COR-L47 (cell line): ENCODE results near the gene SNAI3.

Experiments used
- DNase-seq: peaks from one replicate; lab custom pipeline; 2025; lab: John Stamatoyannopoulos, UW

Gene SNAI3

DNA sequence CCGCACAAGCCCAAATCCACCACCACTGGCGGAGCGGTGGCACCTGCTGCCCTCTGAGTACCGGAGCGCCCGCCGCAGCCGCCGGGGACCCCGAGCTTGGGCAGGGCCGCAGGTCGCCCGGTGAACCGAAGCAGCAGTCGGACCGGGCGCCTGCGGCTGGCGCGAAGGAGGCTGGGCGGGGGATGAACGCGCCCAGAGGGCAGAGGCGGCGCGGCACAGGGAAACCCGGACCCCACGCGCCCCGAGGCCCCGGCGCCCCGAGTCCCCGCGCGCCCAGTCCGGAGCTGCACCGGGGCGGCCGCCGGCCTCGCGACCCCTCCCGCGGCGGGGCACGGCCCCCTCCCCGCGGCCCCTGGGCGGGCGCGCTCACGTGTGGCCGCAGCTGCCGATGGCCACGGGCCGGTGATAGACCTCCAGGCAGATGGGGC, 19.5 kb upstream of the SNAI3 start:
- no peak for DNase-seq

DNA sequence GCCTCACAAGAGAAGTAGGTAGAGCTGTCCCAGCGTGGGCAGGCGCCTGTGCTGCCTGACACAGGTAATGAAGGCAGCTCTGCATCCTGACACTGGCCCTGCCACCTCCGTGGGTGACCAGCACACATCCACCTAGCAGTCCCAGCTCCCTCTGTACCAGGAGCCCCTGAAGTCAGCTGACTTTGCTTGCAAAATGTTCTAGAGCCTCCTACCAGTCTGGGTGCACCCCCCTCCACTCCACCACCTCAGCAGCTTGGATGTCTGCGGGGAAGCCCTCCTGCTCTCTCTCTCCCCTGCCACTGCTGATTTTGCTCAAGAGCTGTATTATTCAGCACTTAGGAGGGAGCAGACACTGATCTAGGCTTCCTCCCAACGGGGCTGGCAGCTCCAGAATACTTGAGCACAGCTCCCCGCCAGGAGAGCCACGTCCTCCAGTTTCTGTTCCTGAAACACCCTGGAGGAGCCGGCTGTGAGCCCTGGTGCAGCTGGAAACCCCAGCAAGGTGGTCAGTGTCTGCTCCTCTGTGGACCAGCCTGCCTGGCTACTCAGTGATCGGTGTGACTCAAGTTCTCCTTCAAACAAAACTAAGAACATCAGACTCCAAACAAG, 18.9 kb upstream of the SNAI3 start:
- DNase-seq = no peak

DNA sequence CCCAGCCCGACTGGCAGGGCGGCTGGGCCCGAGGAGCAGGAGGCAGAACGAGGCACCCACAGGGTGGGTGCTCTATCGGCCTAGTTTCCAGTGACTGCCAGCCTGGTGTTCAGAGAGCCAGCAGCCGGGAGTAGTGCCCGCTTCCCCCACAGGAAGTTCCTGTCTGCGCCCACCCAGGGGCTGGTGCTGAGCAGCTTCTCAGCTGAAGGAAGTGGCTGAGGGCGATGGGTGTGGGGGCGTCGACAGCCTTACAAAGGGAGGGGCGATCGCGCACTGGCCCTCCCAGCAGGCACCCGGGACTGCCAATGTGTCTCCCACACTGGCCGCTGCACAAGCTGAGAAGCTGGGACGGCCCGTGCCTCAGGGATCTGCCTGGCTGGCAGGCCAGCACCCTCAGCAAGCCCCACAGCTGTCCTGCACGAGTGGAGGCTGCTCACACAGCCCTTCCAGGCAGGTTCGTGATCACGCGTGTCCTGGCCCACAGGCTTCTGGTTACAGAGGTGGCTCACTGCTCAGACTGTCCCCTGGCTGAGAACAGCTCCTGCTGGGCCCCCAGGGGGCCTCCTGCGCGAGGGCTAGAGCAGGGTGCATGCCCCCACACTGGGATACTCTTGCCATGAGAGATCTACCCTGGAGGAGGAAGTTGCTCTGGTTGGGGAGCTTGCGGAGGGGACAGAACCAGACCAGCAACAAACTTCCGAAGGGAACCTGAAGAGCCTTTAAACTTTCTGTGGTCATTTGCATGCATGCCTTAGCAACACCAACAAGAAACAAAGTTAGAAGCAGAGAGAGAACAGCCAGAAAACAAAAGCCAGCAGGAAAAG, 17.4 kb upstream of the SNAI3 start:
- no peak for DNase-seq

DNA sequence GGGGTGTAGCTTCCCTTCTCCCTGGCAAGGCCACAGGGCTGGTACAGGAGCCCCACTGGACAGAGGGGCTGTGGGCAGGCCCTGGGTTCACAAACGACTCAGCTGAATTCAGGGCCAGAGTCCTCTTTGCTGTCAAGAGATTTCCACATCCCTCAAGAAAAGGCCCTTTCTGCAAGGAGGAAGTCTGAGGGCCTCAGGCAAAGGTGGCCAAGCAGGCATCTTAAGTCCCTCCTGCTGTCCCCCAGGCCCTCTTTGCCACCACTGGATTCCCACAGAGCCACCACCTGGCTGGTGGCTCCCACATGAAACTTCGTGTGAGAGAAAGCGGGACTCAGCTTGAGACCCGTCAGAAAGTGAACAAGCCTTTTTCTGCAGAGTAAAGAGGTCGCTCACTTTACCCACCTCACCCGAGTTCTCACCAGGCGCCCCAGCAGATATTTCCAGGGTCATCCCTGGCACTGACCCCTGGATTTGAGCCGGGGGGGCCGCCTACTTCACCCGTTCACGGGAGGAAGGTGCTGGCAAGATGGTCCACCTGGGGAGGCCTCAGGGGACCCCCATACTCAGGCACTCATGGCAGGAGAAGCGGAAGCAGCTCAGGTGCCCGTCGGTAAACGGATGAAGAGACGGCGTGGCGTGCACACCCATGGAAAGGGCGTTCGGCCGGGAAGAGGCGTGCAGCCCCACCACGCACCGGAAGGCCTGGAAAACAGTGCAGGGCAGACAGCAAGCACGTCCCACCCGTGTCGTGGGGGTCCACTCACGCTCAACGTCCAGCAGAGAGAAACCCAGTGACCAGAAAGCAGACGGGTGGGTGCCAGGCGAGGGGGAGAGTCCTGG, 16.3 kb upstream of the SNAI3 start:
- no peak for DNase-seq

DNA sequence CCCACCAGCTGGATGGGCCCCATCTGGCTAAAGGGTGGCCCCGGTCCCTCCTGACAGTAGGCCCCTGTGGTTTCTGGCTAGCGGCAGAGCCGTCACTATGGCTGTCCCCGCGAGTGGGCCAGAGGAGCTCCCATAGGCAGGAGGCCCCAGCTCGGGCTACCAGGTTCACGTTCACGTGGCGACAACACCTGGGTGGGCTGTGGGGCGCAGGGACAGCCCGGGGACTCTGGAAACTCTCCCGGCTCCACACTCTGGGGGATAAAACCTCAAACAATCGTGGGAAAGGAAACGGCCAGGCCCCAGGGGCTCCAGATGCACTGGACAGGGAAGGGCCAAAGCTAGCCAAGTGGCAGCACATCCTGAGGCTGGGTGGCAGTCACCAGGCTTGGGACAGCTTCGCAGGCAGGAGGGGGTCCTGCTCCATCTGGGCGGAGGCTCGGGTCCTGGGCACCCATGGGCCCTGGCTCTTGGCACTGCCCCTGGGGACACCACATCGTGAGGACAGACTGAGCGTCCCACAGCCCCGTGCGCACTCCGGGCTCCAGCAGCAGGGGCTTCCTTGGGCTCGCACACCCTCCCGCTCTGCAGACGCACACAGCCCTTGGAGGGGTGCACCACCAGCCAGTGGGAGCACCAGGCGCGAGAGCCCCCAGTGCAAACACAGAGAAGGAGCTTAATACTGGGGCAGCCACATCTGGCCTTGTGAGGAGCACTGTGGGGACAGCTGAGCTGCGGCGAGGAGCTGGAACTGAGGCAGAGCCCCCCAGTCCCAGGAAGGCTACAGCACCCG, 15.5 kb upstream of the SNAI3 start:
- DNase-seq = no peak

DNA sequence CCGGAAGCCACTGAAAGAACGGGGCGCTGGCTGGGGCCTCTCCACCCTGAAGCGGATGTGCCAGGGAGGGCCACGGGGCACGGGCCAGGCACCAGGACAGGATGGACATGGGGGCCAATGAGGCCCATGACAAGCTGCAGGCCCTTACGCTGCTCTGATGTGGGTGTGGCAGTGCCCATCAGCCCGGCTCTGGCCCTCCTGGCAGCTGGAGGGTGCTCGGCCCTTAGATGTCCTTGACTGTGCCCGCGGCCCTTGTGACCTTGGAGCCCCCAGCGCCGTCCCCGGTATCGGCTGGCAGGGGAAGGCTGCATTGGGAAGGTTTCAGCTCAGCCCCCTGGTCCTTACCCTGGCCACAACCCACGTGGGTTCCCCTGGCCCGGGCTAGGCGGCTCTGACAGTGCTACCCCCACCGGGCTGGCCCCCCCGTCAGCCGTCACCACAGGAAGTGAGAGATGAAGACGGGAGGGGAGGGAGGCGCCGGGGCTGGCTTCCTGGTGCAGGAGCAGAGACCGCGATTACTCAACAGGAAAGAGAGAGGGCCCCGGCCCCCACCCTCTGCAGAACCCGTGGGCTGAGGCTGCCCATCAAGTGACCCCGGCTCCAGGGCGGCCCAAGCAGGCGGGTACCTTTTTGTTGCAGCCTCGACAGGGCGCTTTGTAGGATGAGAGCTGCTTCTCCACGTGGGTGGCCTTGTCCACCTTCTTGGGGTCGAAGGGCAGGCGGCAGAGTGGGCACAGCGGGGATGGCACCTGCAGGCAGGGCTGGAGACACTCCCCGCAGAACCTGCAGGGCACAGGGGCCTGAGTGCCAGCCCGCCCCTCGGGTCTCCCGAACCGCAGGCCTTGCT, 14.6 kb upstream of the SNAI3 start:
- no peak for DNase-seq

DNA sequence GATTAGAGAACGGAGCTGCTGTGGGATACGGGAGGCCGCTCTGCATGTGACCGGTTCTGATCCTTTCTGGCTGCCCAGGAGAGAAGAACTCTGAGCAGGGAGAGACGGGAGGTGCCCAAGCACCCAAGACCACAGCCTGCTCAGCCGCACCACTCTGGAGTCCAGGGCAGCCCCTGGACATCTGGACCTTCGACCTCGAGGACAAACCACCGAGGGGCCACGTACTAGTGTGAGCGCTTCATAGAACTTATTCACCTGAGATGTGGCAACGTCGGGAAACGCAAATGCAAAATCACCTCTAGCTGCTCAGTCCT, 14.0 kb upstream of the SNAI3 start:
- DNase-seq = no peak

DNA sequence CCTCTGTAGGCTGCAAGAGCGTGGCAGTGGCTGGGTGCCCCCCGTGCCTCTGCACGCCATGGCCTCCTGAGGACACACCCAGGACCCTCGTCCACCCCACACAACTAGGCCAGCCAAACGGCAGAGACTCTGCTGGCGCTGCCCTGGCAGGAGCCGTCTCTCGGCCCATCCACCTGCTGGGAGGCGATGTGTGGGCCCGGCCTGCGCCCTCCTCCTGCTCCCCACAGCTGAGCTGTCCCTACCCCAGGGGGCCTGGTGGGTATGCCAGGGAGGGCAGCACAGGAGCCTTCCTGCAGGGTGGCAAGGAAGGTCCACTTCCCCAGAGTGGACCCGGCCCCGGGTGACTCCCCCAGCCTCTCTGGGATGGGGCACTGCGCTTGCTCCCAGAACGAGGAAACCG, 12.9 kb upstream of the SNAI3 start:
- DNase-seq = no peak

DNA sequence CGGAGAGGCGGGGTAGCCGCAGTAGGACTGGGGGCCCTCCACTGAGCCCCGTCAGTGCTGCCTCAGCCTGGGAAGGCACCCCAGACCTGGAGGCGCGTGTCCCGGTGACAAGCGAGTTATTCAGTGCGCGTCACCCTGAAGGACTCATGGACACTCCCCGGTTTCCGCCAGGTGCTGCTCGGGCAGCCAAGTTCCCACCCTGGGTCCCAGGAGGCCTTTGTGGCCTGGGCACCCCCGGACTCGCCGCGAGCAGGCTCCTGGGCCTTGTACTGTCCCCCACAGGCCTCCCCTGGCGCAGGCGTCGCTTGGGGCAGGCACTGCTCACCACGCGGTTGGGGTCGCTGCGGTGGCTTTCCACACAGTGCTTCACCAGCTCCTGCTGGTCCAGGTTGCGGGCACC, 12.3 kb upstream of the SNAI3 start:
- no peak for DNase-seq

DNA sequence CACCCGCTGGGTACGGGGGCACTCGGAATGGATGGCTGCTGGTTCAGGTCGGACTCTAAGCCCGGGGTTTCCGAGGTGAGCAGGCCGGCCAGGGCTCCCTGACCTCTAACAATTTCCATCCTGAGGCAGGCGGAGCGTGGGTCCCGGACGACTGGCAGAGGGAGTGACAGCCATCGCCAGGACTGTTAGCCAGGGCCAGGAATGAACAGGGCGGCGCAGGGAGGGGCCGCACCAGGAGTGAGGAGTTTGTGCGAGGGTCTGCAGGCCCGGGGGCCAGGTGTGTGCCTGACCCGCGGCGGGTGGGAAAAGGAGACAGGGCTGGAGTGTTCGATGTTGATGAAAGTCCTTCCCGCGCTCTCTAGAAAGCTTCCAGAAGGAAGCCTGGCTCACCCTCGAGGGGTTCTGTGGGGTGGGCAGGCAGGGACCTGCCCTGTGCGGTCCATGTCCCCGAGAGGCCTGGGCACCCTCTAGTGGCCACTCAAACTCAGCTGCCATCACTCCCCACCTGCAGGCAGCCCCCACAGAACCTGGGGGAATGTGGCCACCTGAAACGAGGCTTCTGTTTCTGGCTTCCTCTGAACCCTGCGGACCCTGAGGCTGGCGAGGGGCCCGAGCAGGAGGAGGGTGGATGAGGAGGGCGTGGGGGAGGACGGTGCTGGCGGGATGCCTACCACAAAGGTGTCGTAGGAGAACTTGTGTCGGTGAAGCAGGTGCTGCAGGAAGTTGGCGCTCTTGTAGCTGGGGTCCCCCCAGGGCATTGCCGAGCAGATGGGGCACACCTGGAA, 11.7 kb upstream of the SNAI3 start:
- DNase-seq = no peak

DNA sequence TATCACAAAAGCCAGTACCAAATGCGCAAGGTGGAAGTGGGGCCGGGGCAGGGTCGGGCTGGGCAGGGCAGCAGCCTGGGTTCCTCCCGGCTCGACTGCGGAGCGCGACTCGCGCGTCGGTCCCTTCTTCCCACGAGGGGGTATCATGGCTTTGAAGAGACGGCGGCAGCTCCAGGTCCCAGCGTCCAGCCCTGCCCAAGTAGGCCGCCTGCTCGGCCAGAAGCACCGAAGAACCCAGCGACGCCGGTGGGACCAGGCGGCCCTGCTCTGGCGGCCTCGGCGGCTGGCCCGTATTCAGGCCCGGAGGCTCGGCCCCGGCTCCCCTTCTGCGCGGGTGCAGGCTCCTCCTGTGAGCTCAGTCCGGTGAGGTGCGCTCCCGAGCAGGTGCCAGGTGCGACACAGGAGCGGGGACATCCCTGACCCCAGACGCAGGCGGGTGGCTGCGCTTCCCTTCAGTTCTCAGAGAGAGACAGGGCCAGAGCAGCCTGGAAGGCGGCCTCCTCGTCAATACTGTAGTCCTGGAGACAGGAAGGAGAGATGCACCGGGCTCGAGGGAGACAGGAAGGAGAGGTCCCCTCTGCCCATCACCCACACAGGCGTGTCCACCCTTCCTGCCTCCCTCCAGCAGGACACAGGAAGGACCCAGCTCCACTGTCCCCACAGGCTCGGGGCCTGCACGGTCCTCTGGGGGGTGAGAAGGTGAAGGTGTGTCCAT, 11.0 kb upstream of the SNAI3 start:
- no peak for DNase-seq

DNA sequence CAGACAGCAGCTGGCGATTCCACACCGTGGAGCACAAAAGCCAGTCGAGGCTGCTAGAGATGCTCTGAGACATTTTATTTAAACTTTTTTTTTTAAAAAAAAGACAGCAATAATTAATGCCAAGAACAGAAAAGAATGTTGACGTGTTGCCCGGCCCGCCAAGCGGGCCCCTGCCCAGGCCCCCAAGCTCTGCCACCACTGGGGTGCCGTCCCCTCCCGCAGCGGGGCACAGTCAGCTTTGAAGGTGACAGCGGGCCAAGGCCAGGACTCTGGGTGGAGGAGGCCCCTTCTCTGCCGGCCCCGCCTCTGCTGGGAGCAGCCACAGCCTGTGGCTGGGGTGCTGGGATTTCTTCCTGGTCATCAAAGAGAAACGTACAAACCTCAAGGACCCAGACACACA, 10.1 kb upstream of the SNAI3 start:
- no peak for DNase-seq

DNA sequence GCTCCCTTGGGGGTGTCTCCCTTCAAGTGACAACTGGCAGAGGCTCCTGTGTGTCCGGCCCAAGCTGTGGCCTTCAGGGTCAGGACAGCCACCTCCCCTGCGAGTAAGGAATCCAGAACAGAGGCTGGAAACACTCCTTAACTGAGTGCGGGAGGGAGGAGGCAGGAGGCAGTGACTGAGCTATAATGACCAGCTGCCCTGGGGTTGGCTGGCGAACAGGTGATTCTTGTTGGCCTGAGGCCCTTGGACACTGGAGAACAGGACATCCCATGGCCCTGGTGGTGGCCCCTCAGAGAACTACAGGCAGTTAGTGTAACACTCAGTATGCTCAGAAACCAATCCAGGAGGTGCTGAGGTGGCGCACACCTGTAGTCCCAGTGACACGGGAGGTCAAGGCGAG, 9.4 kb upstream of the SNAI3 start:
- DNase-seq = no peak

DNA sequence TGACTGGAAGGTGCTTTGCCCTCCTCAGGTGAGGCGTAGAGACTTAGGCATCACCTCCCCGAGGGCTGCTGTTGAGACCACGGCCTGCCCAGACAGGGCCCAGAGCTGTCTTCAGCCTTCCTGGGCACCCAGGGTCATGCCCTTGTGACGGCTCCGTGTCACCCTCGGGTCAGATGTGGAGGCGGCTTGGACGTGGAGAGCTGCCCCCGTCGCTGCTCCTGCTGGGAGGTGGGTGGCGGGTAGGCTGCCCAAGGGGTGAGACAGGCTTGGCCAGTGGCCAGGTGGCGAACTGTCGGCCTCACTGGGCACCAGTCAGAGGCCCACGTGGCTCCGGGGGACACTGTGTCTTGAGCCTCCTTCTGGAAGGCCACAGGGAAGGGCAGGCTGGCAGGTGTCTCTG, 8.9 kb upstream of the SNAI3 start:
- no peak for DNase-seq

DNA sequence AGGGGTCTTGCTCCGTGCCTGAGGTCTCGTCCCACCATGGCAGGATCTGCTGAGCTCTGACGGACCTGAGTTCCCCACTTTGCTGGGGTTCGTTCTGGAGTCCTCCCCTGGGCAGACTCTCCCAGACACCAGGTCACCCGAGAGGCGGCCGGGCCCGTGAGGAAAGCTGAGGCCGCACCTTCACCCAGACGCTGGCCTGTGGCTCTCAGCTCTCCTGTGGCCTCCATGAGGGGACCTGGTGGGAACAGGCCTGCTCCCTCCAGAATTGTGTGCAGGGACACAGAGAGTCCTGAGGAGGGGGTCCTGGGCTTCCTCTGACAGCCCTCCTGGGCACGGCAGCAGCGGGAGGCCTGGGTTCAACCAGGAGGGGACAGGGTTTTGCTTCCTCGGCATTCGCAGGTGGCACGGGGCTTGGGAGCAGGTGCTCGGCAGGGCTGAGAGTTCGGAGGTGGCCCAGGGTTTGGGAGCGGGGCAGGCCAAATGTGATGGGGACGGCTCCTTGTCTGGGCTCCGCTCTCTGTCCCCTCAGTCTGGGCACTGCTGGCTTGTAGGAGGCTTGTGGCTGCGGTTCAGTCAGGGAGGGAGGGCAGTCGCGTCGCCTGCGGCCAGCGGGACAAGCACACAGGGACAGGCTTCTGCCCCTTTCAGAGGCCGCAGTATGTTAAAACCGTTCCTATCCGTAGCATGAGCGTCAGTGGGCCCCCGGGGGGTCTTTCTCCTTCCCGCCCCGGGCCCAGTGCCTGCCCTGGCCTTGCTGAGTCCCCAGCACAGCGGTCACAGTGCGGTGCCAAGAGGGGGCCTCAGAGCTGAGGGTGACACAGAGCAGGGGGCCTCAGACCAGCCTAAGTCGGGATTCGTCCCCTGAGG, 8.1 kb upstream of the SNAI3 start:
- no peak for DNase-seq

DNA sequence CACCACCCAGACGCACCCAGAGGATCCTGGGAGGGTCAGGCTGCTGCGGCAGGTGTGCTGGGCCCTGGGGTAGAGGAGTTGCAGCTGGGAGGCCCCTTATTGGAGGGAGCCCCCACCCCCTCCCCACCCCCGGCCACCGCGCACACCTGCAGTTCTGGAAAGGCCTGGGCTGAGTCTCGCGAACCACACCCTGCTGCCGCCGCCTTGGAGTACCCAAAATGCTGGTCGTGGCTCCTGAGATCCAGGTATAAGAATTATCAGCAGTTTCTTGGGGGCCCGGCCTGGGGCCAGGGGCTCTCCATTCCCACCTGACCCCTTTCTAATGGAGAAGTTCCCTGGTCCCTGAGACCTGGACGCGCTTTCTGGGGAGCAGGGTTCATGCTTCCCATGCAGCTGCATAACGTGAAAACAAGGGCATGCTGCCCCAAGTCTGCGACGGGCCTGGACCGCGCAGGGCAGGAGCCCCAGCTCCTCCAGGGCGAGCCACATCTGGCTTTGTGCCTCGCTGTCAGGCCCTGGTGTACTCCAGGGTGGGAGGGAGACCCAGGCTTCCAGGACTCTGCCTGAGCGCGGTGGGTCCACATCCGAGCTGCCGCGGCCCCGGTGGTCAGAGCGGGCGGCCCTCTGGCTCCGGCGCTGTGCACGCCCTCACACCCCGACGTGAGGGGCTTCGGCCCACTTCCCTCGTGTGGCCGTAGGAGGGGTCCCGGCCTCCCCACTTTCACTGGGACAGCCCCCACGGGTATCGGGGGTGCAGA, 7.3 kb upstream of the SNAI3 start:
- DNase-seq = no peak

DNA sequence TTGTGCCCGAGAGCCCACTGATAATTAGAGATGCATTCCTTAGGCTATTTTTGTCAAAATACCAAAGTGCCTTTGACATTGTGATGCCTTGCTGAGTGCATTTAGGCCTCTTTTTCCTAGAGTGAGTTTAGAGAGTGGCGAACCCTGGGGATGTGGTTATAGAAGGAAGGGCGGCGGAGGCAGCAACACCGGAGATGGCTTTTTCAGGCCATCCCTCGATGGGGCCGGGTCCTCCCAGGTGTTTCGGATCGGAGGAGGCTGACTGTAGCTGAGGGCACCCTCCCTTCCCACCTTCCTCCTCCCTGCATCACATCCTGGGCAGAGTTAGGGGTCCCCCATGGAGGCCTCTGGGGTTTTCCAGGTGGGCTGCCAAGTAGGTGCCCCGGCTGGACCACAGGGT, 6.6 kb upstream of the SNAI3 start:
- DNase-seq = no peak

DNA sequence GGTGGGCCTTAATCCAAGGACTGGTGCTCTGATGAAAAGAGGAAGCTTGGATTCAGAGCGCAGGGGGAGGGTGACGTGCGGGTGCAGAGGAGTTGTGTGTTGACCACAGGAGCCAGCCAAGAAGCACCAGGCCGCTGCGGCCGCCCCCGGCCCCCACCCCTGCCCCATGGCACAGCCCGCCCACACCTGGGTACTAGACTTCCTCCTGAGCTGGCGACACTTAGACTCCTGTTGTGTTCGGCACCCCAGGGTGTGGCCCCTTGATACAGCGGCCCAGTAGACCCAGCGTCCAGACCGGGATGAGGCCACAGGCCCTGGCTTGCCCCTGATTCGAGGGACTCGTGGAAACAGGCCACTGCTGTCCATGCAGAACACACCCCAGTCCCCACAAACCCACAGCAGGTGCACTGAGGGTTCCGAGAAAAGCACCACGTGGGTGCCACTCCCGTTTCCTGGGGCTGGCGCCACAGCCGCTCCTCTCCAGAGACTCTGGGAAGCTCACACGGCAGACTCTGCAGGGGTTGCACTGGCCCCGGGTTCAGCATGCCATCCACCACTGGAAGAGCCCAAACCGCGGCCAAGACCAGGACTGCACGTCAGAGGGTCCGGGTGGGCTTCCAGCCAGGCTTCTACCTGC, 5.7 kb upstream of the SNAI3 start:
- no peak for DNase-seq
